Karpas-422 (cell line): Measurements from ENCODE around the gene RGS17. TPM values are rescaled to one million over a fixed set of nuclear protein-coding genes. Genes with fewer than 3 reads are reported as not detected.
"Not testable (repeated sequence)": the region's sequence is repeated elsewhere in the genome, so short reads cannot be mapped to it uniquely, and the experiment has no call there.

ENCODE experiments used
- DNase-seq: peaks from one replicate; pipeline ENCODE4 v3.0.0-alpha.2; 2015
- H2AFZ ChIP-seq: fragments of 200-600 bp; sonication (generic); 2 replicates; pipeline ENCODE4 v1.6.1; 2014; ENCODE audit warnings: antibody characterized with exemption, low read length, mixed read lengths
- H3K27ac ChIP-seq: fragments of 200-600 bp; sonication (generic); 2 replicates; pipeline ENCODE4 v1.5.1; 2014; ENCODE audit warnings: mild to moderate bottlenecking, low read length, moderate library complexity
- H3K27me3 ChIP-seq: fragments of 200-600 bp; sonication (generic); 2 replicates; pipeline ENCODE4 v1.6.1; 2014; ENCODE audit warnings: low read length, mixed read lengths
- H3K36me3 ChIP-seq: fragments of 200-600 bp; sonication (generic); 2 replicates; pipeline ENCODE4 v1.6.1; 2014; ENCODE audit warnings: low read length, mixed read lengths; ENCODE audit not compliant: insufficient read depth
- H3K4me1 ChIP-seq: fragments of 200-600 bp; sonication (generic); 2 replicates; pipeline ENCODE4 v1.6.1; 2014; ENCODE audit warnings: mild to moderate bottlenecking, low read length, mixed read lengths
- H3K4me2 ChIP-seq: fragments of 200-600 bp; sonication (generic); 2 replicates; pipeline ENCODE4 v1.6.1; 2014; ENCODE audit warnings: low read length, low read depth, mild to moderate bottlenecking; ENCODE audit not compliant: poor library complexity, severe bottlenecking
- H3K4me3 ChIP-seq: fragments of 200-600 bp; sonication (generic); 2 replicates; pipeline ENCODE4 v1.5.1; 2014; ENCODE audit warnings: mild to moderate bottlenecking, antibody characterized with exemption, low read length, mixed read lengths
- H3K79me2 ChIP-seq: fragments of 200-600 bp; sonication (generic); 2 replicates; pipeline ENCODE4 v1.6.1; 2014; ENCODE audit warnings: mild to moderate bottlenecking, low read length, mixed read lengths
- H3K9ac ChIP-seq: fragments of 200-600 bp; sonication (generic); 2 replicates; pipeline ENCODE4 v1.6.0; 2014; ENCODE audit warnings: low read length
- H3K9me2 ChIP-seq: fragments of 200-600 bp; sonication (generic), shearing (Covaris generic); replicated peaks from 2 replicates; pipeline ENCODE4 v1.6.0; 2014; ENCODE audit warnings: mild to moderate bottlenecking, low read length, moderate library complexity; ENCODE audit not compliant: insufficient read depth
- H3K9me3 ChIP-seq: fragments of 300-700, 200-600 bp; sonication (generic); 2 replicates; pipeline ENCODE4 v1.6.1; 2014; ENCODE audit warnings: low read length, mixed read lengths
- H4K20me1 ChIP-seq: fragments of 200-600 bp; sonication (generic); 2 replicates; pipeline ENCODE4 v1.6.1; 2014; ENCODE audit warnings: mild to moderate bottlenecking, antibody characterized with exemption, low read length, low read depth; ENCODE audit not compliant: insufficient read depth
- total RNA-seq: library from RNA; depleted of rRNA; stranded (reverse); fragments of >200 nt; shearing (Covaris generic); gene quantifications from 2 replicates; pipeline ENCODE4 v1.2.3, GENCODE V29; 2014; ENCODE audit warnings: low replicate concordance

Gene RGS17
- total RNA-seq, 1 experiment from 2014 or later, result not detected

- no peak overlapping the region for H3K4me3 ChIP-seq
- no peak overlapping the region for H2AFZ ChIP-seq
- H4K20me1 ChIP-seq, result no peaks in the 10 kb centered on the region
- no peaks in the 10 kb centered on the region for H3K9me2 ChIP-seq
- DNase-seq, result no peak
- no peaks in the 10 kb centered on the region for H3K27me3 ChIP-seq
- no peak overlapping the region for H3K27ac ChIP-seq
- H3K79me2 ChIP-seq, result no peaks in the 10 kb centered on the region
- no peaks in the 10 kb centered on the region for H3K9me3 ChIP-seq
- no peak overlapping the region for H3K4me2 ChIP-seq
- H3K4me1 ChIP-seq, result no peaks in the 10 kb centered on the region
- no peak overlapping the region for H3K9ac ChIP-seq
- H3K36me3 ChIP-seq, result no peaks in the 10 kb centered on the region
Measured at GRCh38 chr6:153135681-153136080, 4.6 kb upstream of the RGS17 start.

GRCh38 chr6:153133667-153134066, 2.6 kb upstream of the RGS17 start:
- H3K9me3 ChIP-seq, H3K27ac ChIP-seq, H3K9ac ChIP-seq, H3K79me2 ChIP-seq, H4K20me1 ChIP-seq, H3K4me2 ChIP-seq, H3K4me1 ChIP-seq, H3K36me3 ChIP-seq, DNase-seq, H3K27me3 ChIP-seq, H2AFZ ChIP-seq, H3K9me2 ChIP-seq, H3K4me3 ChIP-seq: not testable (repeated sequence)

GRCh38 chr6:153130515-153131036, 506 bp downstream of the RGS17 start:
- Histone ChIP-seq H3K4me1 (no peaks in the 10 kb centered on the region), H3K9ac (no peak overlapping the region), H3K9me3 (no peaks in the 10 kb centered on the region), H3K4me3 (no peak overlapping the region), H3K27me3 (no peaks in the 10 kb centered on the region), H3K36me3 (no peaks in the 10 kb centered on the region), H4K20me1 (no peaks in the 10 kb centered on the region), H3K4me2 (no peak overlapping the region), H2AFZ (no peak overlapping the region), H3K79me2 (no peaks in the 10 kb centered on the region), H3K9me2 (no peaks in the 10 kb centered on the region), H3K27ac (no peak overlapping the region)
- no peak for DNase-seq

GRCh38 chr6:153129873-153130514, 1.1 kb downstream of the RGS17 start:
- no peaks in the 10 kb centered on the region for H3K27me3 ChIP-seq
- no peaks in the 10 kb centered on the region for H3K36me3 ChIP-seq
- H3K4me2 ChIP-seq, result no peak overlapping the region
- no peaks in the 10 kb centered on the region for H4K20me1 ChIP-seq
- no peak overlapping the region for H3K27ac ChIP-seq
- H3K79me2 ChIP-seq, result no peaks in the 10 kb centered on the region
- no peak overlapping the region for H2AFZ ChIP-seq
- H3K4me1 ChIP-seq, result no peaks in the 10 kb centered on the region
- H3K4me3 ChIP-seq, result no peak overlapping the region
- no peak for DNase-seq
- H3K9ac ChIP-seq, result no peak overlapping the region
- H3K9me2 ChIP-seq, result no peaks in the 10 kb centered on the region
- no peaks in the 10 kb centered on the region for H3K9me3 ChIP-seq

DNA sequence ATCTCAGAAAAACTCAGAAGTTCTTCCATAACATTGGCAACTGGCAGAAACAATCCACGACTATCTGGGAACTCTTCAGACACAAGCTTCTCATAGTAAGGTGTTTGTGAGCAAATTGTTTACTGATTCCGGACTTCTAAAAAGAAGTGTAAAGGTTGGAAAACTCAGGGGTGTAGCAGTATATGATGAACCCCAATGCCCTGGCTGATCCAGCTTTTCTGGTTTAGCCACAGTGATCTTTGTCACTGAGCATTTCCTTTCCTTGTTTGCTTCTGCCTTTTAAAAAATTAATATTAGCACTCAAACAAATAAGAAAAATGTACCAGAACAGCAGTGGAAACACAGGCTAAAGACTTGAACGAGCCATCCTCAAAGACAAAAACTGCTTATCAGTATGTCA, 4.9 kb downstream of the RGS17 start:
- no peaks in the 10 kb centered on the region for H4K20me1 ChIP-seq
- H3K9me2 ChIP-seq, result no peaks in the 10 kb centered on the region
- no peak overlapping the region for H3K9ac ChIP-seq
- H2AFZ ChIP-seq, result no peak overlapping the region
- H3K4me2 ChIP-seq, result no peak overlapping the region
- H3K79me2 ChIP-seq, result no peaks in the 10 kb centered on the region
- no peaks in the 10 kb centered on the region for H3K4me1 ChIP-seq
- no peak overlapping the region for H3K4me3 ChIP-seq
- H3K27me3 ChIP-seq, result no peaks in the 10 kb centered on the region
- no peaks in the 10 kb centered on the region for H3K36me3 ChIP-seq
- DNase-seq, result no peak
- no peak overlapping the region for H3K27ac ChIP-seq
- no peaks in the 10 kb centered on the region for H3K9me3 ChIP-seq

GRCh38 chr6:153125032-153125431, 6.0 kb downstream of the RGS17 start:
- no peak overlapping the region for H3K4me3 ChIP-seq
- no peaks in the 10 kb centered on the region for H3K36me3 ChIP-seq
- no peaks in the 10 kb centered on the region for H3K27me3 ChIP-seq
- no peaks in the 10 kb centered on the region for H4K20me1 ChIP-seq
- no peak overlapping the region for H3K9ac ChIP-seq
- no peak overlapping the region for H3K4me2 ChIP-seq
- no peaks in the 10 kb centered on the region for H3K4me1 ChIP-seq
- no peak overlapping the region for H2AFZ ChIP-seq
- no peak for DNase-seq
- H3K79me2 ChIP-seq, result no peaks in the 10 kb centered on the region
- H3K9me3 ChIP-seq, result no peaks in the 10 kb centered on the region
- no peaks in the 10 kb centered on the region for H3K9me2 ChIP-seq
- no peak overlapping the region for H3K27ac ChIP-seq

GRCh38 chr6:153123801-153124200, 7.3 kb downstream of the RGS17 start:
- H4K20me1 ChIP-seq, result no peaks in the 10 kb centered on the region
- no peak overlapping the region for H3K9ac ChIP-seq
- H3K9me3 ChIP-seq, result no peaks in the 10 kb centered on the region
- no peaks in the 10 kb centered on the region for H3K36me3 ChIP-seq
- H3K4me2 ChIP-seq, result no peak overlapping the region
- H3K27ac ChIP-seq, result no peak overlapping the region
- H2AFZ ChIP-seq, result no peak overlapping the region
- no peaks in the 10 kb centered on the region for H3K27me3 ChIP-seq
- no peaks in the 10 kb centered on the region for H3K4me1 ChIP-seq
- H3K4me3 ChIP-seq, result no peak overlapping the region
- no peaks in the 10 kb centered on the region for H3K9me2 ChIP-seq
- no peak for DNase-seq
- no peaks in the 10 kb centered on the region for H3K79me2 ChIP-seq

DNA sequence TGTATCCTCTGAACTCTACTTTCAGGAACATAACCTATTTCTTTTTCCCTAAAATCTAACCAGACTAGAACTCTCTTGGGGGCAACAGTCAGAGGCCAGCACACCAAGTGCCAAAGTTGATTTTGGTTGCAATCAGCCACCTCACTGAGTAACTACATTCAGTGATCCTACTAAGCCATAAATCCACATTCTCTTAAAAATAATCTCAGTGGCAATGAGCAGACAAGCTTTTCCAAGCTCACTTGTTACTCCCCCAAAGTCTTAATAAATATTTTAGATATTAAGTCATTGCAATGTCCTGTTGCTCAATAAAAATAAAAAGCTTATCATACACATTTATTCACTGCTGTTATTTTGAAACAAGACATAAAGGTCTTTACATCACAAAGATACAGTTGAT, 9.8 kb downstream of the RGS17 start:
- Histone ChIP-seq H3K27me3 (no peaks in the 10 kb centered on the region), H3K9me3 (no peaks in the 10 kb centered on the region)

More for the DNA sequence above, 9.8 kb downstream of the RGS17 start:
- no peak overlapping the region for H2AFZ ChIP-seq
- H3K27ac ChIP-seq, result no peak overlapping the region
- no peaks in the 10 kb centered on the region for H4K20me1 ChIP-seq
- no peak overlapping the region for H3K4me3 ChIP-seq
- DNase-seq, result no peak
- H3K9me2 ChIP-seq, result no peaks in the 10 kb centered on the region
- no peaks in the 10 kb centered on the region for H3K36me3 ChIP-seq
- no peak overlapping the region for H3K4me2 ChIP-seq
- no peaks in the 10 kb centered on the region for H3K79me2 ChIP-seq
- no peak overlapping the region for H3K9ac ChIP-seq
- no peaks in the 10 kb centered on the region for H3K4me1 ChIP-seq
